Activated naive CD8-positive, alpha-beta T cell treated with anti-CD3 and anti-CD28 coated beads, Interleukin-2, amount 10 ng/mL, durations not matched to agents 7 days and 5 days (primary cell): ENCODE data around the gene PRLH. TPM values are rescaled to one million over a fixed set of nuclear protein-coding genes. Genes with fewer than 3 reads are reported as not detected.
"Not testable (repeated sequence)": the region's sequence is repeated elsewhere in the genome, so short reads cannot be mapped to it uniquely, and the experiment has no call there.

Source experiments
- ATAC-seq: fragments of 150-1000 bp; cut with Tn5 transposase; one replicate; pipeline ENCODE4 v1.10.0; 2021; ENCODE audit warnings: low read depth, moderate library complexity
- POLR2A ChIA-PET: fragments of 350-600 bp; sonication (Branson Sonifier 250); formaldehyde crosslinking; loops from one replicate; lab custom pipeline; 2021; ENCODE audit warnings: antibody characterized with exemption; lab: Charles Lee
- DNase-seq: peaks from one replicate; pipeline ENCODE4 v3.0.0; 2021
- H3K27ac Mint-ChIP-seq: one replicate; pipeline ENCODE4 v1.8.0; 2022; ENCODE audit warnings: mild to moderate bottlenecking, mixed read lengths
- H3K27me3 Mint-ChIP-seq: one replicate; pipeline ENCODE4 v1.8.0; 2022; ENCODE audit warnings: mild to moderate bottlenecking, moderate library complexity, mixed read lengths
- H3K36me3 Mint-ChIP-seq: one replicate; pipeline ENCODE4 v1.8.0; 2021; ENCODE audit warnings: mild to moderate bottlenecking, mixed read lengths
- H3K4me1 Mint-ChIP-seq: one replicate; pipeline ENCODE4 v1.8.0; 2021; ENCODE audit warnings: mixed read lengths
- H3K4me3 Mint-ChIP-seq: one replicate; pipeline ENCODE4 v1.8.0; 2022; ENCODE audit warnings: mild to moderate bottlenecking, moderate library complexity, mixed read lengths
- H3K9me3 Mint-ChIP-seq: one replicate; pipeline ENCODE4 v1.8.0; 2021; ENCODE audit warnings: mixed read lengths
- total RNA-seq, 2 experiments: library from RNA; stranded (reverse); gene quantifications; one replicate each; pipeline ENCODE4 v1.2.3, GENCODE V29; 2021

PRLH gene
- total RNA-seq, 2 experiments from 2014 or later = not detected

GRCh38 chr2:237599465-237600110 is 33.2 kb downstream of the PRLH start:
- Mint-ChIP-seq H3K27me3 (peaks cover 4% of the 10 kb centered on the region), H3K9me3 (no peaks in the 10 kb centered on the region), H3K4me1 (peaks cover 19% of the 10 kb centered on the region), H3K36me3 (no peaks in the 10 kb centered on the region), H3K4me3 (no peak overlapping the region), H3K27ac (no peak overlapping the region)
- DNase-seq (no peak), ATAC-seq (no peak)
- POLR2A ChIA-PET = no interaction called here

GRCh38 chr2:237600205-237600846 is 34.0 kb downstream of the PRLH start:
- H3K36me3 Mint-ChIP-seq = no peaks in the 10 kb centered on the region
- peaks cover 4% of the 10 kb centered on the region for H3K27me3 Mint-ChIP-seq
- ATAC-seq = no peak
- no peak overlapping the region for H3K4me3 Mint-ChIP-seq
- H3K9me3 Mint-ChIP-seq = no peaks in the 10 kb centered on the region
- POLR2A ChIA-PET = interaction anchor here (1.6 kb wide), 1 partner anchor 97 kb away, joined by 4 read pairs; no protein-coding TSS in a partner anchor
- no peak for DNase-seq
- H3K4me1 Mint-ChIP-seq = peaks cover 21% of the 10 kb centered on the region
- no peak overlapping the region for H3K27ac Mint-ChIP-seq

- Mint-ChIP-seq H3K9me3 (no peaks in the 10 kb centered on the region), H3K27ac (peak overlapping the region; percentile 43), H3K36me3 (no peaks in the 10 kb centered on the region), H3K4me3 (no peak overlapping the region), H3K27me3 (peaks cover 4% of the 10 kb centered on the region), H3K4me1 (peaks cover 21% of the 10 kb centered on the region)
- no peak for ATAC-seq
- DNase-seq = no peak
- POLR2A ChIA-PET = interaction anchor here (1.6 kb wide), 1 partner anchor 95 kb away, joined by 4 read pairs; no protein-coding TSS in a partner anchor
Measured at GRCh38 chr2:237601453-237602116, 35.2 kb downstream of the PRLH start.

GRCh38 chr2:237602409-237602808 is 36.0 kb downstream of the PRLH start:
- Mint-ChIP-seq H3K4me1 (peaks cover 21% of the 10 kb centered on the region), H3K9me3 (no peaks in the 10 kb centered on the region), H3K36me3 (no peaks in the 10 kb centered on the region), H3K4me3 (no peak overlapping the region), H3K27ac (peak overlapping the region; percentile 89), H3K27me3 (peaks cover 6% of the 10 kb centered on the region)
- no peak for ATAC-seq
- POLR2A ChIA-PET = interaction anchor here (0.9 kb wide), 1 partner anchor 70 kb away, joined by 3 read pairs; no protein-coding TSS in a partner anchor
- DNase-seq = no peak

GRCh38 chr2:237603049-237603717 is 36.8 kb downstream of the PRLH start:
- peak overlapping the region; percentile 79 for H3K4me3 Mint-ChIP-seq
- H3K27me3 Mint-ChIP-seq = peaks cover 6% of the 10 kb centered on the region
- no peaks in the 10 kb centered on the region for H3K9me3 Mint-ChIP-seq
- POLR2A ChIA-PET = interaction anchor here (0.9 to 1.8 kb wide), 6 partner anchors 13 to 94 kb away, joined by 3 to 7 read pairs (median 4); partner anchors contain the start of gene RAB17
- H3K36me3 Mint-ChIP-seq = no peaks in the 10 kb centered on the region
- peaks cover 20% of the 10 kb centered on the region for H3K4me1 Mint-ChIP-seq
- ATAC-seq (no peak), DNase-seq (peak; percentile 44)
- H3K27ac Mint-ChIP-seq = peak overlapping the region; percentile 89

GRCh38 chr2:237603718-237604362 is 37.5 kb downstream of the PRLH start:
- peak overlapping the region; percentile 79 for H3K4me3 Mint-ChIP-seq
- H3K36me3 Mint-ChIP-seq = no peaks in the 10 kb centered on the region
- ATAC-seq (peak; percentile 97), DNase-seq (no peak)
- no peaks in the 10 kb centered on the region for H3K9me3 Mint-ChIP-seq
- peaks cover 19% of the 10 kb centered on the region for H3K4me1 Mint-ChIP-seq
- POLR2A ChIA-PET = interaction anchor here (0.6 to 1.8 kb wide), 7 partner anchors 12 to 93 kb away, joined by 3 to 7 read pairs (median 4); partner anchors contain the start of gene RAB17
- H3K27me3 Mint-ChIP-seq = peaks cover 6% of the 10 kb centered on the region
- peak overlapping the region; percentile 89 for H3K27ac Mint-ChIP-seq

GRCh38 chr2:237604391-237604790 is 38.0 kb downstream of the PRLH start:
- Mint-ChIP-seq H3K27ac (no peak overlapping the region), H3K9me3 (no peaks in the 10 kb centered on the region), H3K27me3 (peaks cover 6% of the 10 kb centered on the region), H3K36me3 (no peaks in the 10 kb centered on the region), H3K4me3 (no peak overlapping the region), H3K4me1 (peaks cover 19% of the 10 kb centered on the region)
- no peak for DNase-seq
- POLR2A ChIA-PET = interaction anchor here (0.6 to 1.8 kb wide), 7 partner anchors 12 to 93 kb away, joined by 3 to 7 read pairs (median 4); partner anchors contain the start of gene RAB17
- no peak for ATAC-seq

- POLR2A ChIA-PET = interaction anchor here (1.2 to 1.8 kb wide), 2 partner anchors 68 to 88 kb away, joined by 4 to 7 read pairs; no protein-coding TSS in a partner anchor
- Mint-ChIP-seq H3K27me3 (peaks cover 5% of the 10 kb centered on the region), H3K4me1 (peaks cover 19% of the 10 kb centered on the region), H3K36me3 (no peaks in the 10 kb centered on the region), H3K9me3 (no peaks in the 10 kb centered on the region), H3K27ac (peak overlapping the region; percentile 52), H3K4me3 (no peak overlapping the region)
- ATAC-seq (no peak), DNase-seq (no peak)
Measured at GRCh38 chr2:237604960-237605359, 38.6 kb downstream of the PRLH start.

- peaks cover 19% of the 10 kb centered on the region for H3K4me1 Mint-ChIP-seq
- ATAC-seq, POLR2A ChIA-PET, H3K27ac Mint-ChIP-seq, H3K9me3 Mint-ChIP-seq, H3K36me3 Mint-ChIP-seq, DNase-seq, H3K27me3 Mint-ChIP-seq, H3K4me3 Mint-ChIP-seq: not testable (repeated sequence)
Measured at GRCh38 chr2:237606522-237606921, 40.1 kb downstream of the PRLH start.

GRCh38 chr2:237612527-237613357 is 46.4 kb downstream of the PRLH start:
- POLR2A ChIA-PET = interaction anchor here (0.5 to 1.0 kb wide), 2 partner anchors 79 to 339 kb away, joined by 3 read pairs; no protein-coding TSS in a partner anchor
- H3K27me3 Mint-ChIP-seq = peaks cover 2% of the 10 kb centered on the region
- no peak for ATAC-seq
- no peak for DNase-seq
- no peak overlapping the region for H3K4me3 Mint-ChIP-seq
- no peak overlapping the region for H3K27ac Mint-ChIP-seq
- peaks cover 26% of the 10 kb centered on the region for H3K4me1 Mint-ChIP-seq
- no peaks in the 10 kb centered on the region for H3K9me3 Mint-ChIP-seq
- peaks cover 3% of the 10 kb centered on the region for H3K36me3 Mint-ChIP-seq

- peaks cover 2% of the 10 kb centered on the region for H3K27me3 Mint-ChIP-seq
- ATAC-seq (peak; percentile 25), DNase-seq (no peak)
- H3K4me1 Mint-ChIP-seq = peaks cover 26% of the 10 kb centered on the region
- peaks cover 3% of the 10 kb centered on the region for H3K36me3 Mint-ChIP-seq
- H3K27ac Mint-ChIP-seq = no peak overlapping the region
- POLR2A ChIA-PET = interaction anchor here (0.5 kb wide), 1 partner anchor 338 kb away, joined by 3 read pairs; no protein-coding TSS in a partner anchor
- no peaks in the 10 kb centered on the region for H3K9me3 Mint-ChIP-seq
- no peak overlapping the region for H3K4me3 Mint-ChIP-seq
Measured at GRCh38 chr2:237613679-237614078, 47.3 kb downstream of the PRLH start.
